WERI-Rb-1 (cell line): Measurements from ENCODE around the gene PTPRG.
A peak's percentile ranks its signal among the peaks of the same experiment; 100 is the strongest.

Source experiments
- DNase-seq: peaks from one replicate; pipeline ENCODE4 v3.0.0-alpha.2; 2020
- H3K27ac ChIP-seq: fragments of 250-450 bp; sonication (Bioruptor Pico); 2 replicates; pipeline ENCODE4 v1.5.1; 2020; ENCODE audit warnings: mild to moderate bottlenecking, moderate library complexity
- H3K27me3 ChIP-seq: fragments of 250-450 bp; sonication (Bioruptor Pico); 2 replicates; pipeline ENCODE4 v1.5.1; 2021; ENCODE audit warnings: mild to moderate bottlenecking, low read depth, moderate library complexity; ENCODE audit not compliant: insufficient read depth, severe bottlenecking
- H3K36me3 ChIP-seq: fragments of 250-450 bp; sonication (Bioruptor Pico); 2 replicates; pipeline ENCODE4 v1.5.1; 2020; ENCODE audit warnings: mild to moderate bottlenecking, moderate library complexity
- H3K4me3 ChIP-seq: 2 replicates; pipeline ENCODE4 v1.5.1; 2011; ENCODE audit warnings: low read depth, mild to moderate bottlenecking, control low read depth, low read length
- H3K9me3 ChIP-seq: fragments of 250-450 bp; sonication (Bioruptor Pico); 2 replicates; pipeline ENCODE4 v1.5.1; 2021; ENCODE audit warnings: mild to moderate bottlenecking, moderate library complexity; ENCODE audit not compliant: severe bottlenecking
- TF ChIP-seq, protein P1 (sequence below): IDR thresholded peaks from 2 replicates; pipeline ENCODE4 v1.5.1; 2011; ENCODE audit warnings: low read depth, mild to moderate bottlenecking, control low read depth, inconsistent platforms, low read length

Gene PTPRG

DNA sequence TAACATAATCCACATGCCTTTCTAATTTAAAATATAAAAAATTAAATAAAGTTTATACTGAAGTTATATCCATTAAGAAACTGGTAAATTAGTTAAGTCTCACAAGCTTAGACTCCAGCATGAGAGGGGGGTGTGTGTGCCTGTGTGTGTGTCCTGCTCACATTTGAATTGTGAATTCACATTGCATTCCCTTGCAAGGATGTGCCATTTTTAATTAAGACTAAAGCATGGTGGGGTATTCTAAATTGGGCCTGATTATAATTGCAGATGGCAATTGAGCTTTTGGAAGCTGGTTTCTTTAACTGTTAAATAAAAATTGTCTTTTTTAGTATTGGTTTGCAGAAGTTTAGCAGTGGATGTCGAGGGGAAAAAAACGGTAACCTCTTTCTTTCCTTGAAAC lies 56.9 kb downstream of the PTPRG start:
- Histone ChIP-seq H3K4me3 (no peak overlapping the region), H3K27me3 (no peaks in the 10 kb centered on the region), H3K27ac (no peak overlapping the region; the same call in 1 of the 2 replicates), H3K36me3 (peaks cover 13% of the 10 kb centered on the region), H3K9me3 (no peaks in the 10 kb centered on the region)
- TF ChIP-seq, protein P1, sequence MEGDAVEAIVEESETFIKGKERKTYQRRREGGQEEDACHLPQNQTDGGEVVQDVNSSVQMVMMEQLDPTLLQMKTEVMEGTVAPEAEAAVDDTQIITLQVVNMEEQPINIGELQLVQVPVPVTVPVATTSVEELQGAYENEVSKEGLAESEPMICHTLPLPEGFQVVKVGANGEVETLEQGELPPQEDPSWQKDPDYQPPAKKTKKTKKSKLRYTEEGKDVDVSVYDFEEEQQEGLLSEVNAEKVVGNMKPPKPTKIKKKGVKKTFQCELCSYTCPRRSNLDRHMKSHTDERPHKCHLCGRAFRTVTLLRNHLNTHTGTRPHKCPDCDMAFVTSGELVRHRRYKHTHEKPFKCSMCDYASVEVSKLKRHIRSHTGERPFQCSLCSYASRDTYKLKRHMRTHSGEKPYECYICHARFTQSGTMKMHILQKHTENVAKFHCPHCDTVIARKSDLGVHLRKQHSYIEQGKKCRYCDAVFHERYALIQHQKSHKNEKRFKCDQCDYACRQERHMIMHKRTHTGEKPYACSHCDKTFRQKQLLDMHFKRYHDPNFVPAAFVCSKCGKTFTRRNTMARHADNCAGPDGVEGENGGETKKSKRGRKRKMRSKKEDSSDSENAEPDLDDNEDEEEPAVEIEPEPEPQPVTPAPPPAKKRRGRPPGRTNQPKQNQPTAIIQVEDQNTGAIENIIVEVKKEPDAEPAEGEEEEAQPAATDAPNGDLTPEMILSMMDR, result no peak
- DNase-seq, result no peak

DNA sequence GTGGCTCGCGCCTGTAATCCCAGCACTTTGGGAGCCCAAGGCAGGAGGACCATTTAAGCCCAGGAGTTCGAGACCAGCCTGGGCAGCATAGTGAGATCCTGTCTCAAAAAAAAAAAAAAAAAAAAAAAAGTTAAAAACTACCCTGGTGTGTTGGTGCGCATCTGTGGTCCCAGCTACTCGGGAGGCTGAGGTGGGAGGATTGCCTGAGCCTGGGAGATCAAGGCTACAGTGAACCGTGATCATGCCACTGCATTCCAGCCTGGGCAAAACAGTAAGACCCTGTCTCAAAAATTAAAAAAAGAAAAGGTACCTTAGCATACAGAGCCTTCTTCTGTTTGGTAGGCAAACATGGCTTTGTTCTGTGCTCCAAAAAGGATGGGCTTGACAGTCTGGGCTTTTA lies 57.5 kb downstream of the PTPRG start:
- no peak for DNase-seq
- Histone ChIP-seq H3K9me3 (no peaks in the 10 kb centered on the region), H3K27me3 (no peaks in the 10 kb centered on the region), H3K4me3 (no peak overlapping the region), H3K27ac (no peak overlapping the region), H3K36me3 (peaks cover 19% of the 10 kb centered on the region)
- TF ChIP-seq, protein P1, result no peak

DNA sequence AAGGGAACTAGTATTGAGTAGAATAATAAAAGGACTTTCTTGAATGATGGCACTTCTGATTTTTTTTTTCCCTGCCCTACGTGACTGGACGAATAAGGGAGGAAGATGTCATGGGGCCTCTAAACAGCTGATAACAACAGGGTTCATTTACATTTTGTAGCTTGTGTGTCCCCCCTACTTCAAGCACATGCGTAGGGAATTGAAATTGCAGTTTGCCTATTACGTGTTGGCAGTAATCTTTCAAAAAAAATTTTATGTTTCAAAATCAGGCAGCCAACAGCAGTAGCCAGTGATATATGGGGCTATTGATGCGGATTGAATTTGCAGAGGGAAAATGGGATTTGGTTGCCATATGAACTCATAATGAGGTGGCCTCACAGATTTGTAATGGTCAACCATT lies 58.7 kb downstream of the PTPRG start:
- Histone ChIP-seq H3K27me3 (no peaks in the 10 kb centered on the region), H3K36me3 (peaks cover 23% of the 10 kb centered on the region), H3K9me3 (no peaks in the 10 kb centered on the region), H3K4me3 (no peak overlapping the region), H3K27ac (no peak overlapping the region)
- TF ChIP-seq, protein P1, result no peak
- DNase-seq, result no peak

DNA sequence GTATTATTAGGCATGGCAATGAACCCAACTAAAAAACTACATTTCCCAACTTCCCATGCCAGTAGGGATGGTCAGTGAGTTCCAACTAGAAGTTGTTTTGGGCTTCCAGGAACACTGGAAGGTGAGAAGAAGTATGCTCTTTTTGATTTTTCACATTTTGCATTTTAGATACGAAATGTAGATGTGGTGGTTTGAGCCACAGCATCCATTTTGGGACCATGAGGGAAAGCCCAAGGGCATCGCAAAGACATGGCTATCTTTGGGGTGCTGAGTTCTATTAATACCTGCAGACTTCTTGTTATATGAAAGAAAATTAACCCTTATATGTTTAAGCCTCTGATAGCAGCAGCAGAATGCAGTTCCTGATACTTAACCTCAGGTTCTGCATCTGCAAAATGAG lies 62.9 kb downstream of the PTPRG start:
- no peak for DNase-seq
- TF ChIP-seq, protein P1, result no peak
- H3K27me3 ChIP-seq, result no peaks in the 10 kb centered on the region
- H3K9me3 ChIP-seq, result no peaks in the 10 kb centered on the region
- no peak overlapping the region for H3K4me3 ChIP-seq
- peaks cover 22% of the 10 kb centered on the region for H3K36me3 ChIP-seq
- H3K27ac ChIP-seq, result no peak overlapping the region

DNA sequence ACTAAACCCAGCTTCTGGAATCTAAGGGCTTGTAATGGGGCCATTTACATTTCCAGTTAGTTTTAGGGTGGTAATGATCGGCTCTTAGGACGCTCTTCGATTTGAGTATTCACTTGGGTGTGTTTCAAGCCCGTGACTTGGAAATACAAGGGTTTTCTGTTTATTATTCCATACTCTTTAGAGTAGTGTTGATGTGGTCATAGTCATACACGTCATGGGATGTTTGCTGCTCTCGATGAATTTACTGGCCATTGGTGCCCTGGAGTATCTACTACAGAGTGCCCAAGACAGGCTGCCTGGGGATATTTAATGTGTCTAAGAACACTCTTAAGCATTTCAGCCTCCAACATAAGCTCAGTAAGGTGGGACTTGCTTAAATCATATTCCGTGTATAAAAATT lies 64.1 kb downstream of the PTPRG start:
- Histone ChIP-seq H3K27me3 (no peaks in the 10 kb centered on the region), H3K9me3 (no peaks in the 10 kb centered on the region), H3K27ac (no peak overlapping the region), H3K36me3 (peaks cover 17% of the 10 kb centered on the region), H3K4me3 (no peak overlapping the region)
- no peak for DNase-seq
- TF ChIP-seq, protein P1, result no peak

DNA sequence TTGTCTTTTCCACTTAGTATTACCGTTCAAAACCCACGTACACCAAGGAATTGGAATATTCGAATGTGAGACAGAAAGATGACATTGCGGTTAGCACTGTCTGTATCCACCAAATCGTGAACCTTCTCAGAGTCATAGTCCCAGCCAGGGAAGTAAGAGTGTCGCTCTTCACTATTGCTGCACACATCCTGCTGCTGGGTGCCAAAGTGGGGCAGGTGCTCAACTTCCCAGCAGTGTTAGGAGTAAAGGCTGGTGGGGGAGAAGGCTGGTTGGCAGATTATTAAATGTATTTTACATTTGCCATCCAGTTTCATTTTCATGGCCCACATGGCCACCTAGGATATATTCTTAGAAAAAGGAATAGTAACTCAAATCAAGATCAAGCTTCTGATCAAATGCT lies 65.1 kb downstream of the PTPRG start:
- TF ChIP-seq, protein P1, result no peak
- Histone ChIP-seq H3K9me3 (no peaks in the 10 kb centered on the region), H3K27ac (peak overlapping the region; percentile 26), H3K27me3 (no peaks in the 10 kb centered on the region), H3K4me3 (no peak overlapping the region), H3K36me3 (peaks cover 17% of the 10 kb centered on the region)
- DNase-seq, result no peak
